ENCODE data around the gene SRCIN1.
"Not testable (repeated sequence)": the region's sequence is repeated elsewhere in the genome, so short reads cannot be mapped to it uniquely, and the experiment has no call there.

SRCIN1 gene

GRCh38 chr17:38507436-38507835 lies 98.3 kb downstream of the SRCIN1 start:
- no peak for DNase-seq

- no peak for DNase-seq
These were observed 101.5 kb downstream of the SRCIN1 start for GRCh38 chr17:38504216-38504615.

GRCh38 chr17:38503286-38503913 lies 102.4 kb downstream of the SRCIN1 start:
- not testable (repeated sequence) for DNase-seq

- not testable (repeated sequence) for DNase-seq
These were observed 104.0 kb downstream of the SRCIN1 start for GRCh38 chr17:38501718-38502117.

GRCh38 chr17:38499230-38499629 lies 106.5 kb downstream of the SRCIN1 start:
- not testable (repeated sequence) for DNase-seq

GRCh38 chr17:38498353-38498752 lies 107.4 kb downstream of the SRCIN1 start:
- DNase-seq, result no peak

GRCh38 chr17:38497656-38498055 lies 108.1 kb downstream of the SRCIN1 start:
- DNase-seq, result not testable (repeated sequence)

GRCh38 chr17:38494152-38494551 lies 111.6 kb downstream of the SRCIN1 start:
- DNase-seq, result not testable (repeated sequence)

GRCh38 chr17:38492067-38493040 lies 113.4 kb downstream of the SRCIN1 start:
- DNase-seq, result peak; percentile 94

- DNase-seq, result not testable (repeated sequence)
These were observed 114.2 kb downstream of the SRCIN1 start for GRCh38 chr17:38491346-38492066.

GRCh38 chr17:38489774-38490173 lies 116.0 kb downstream of the SRCIN1 start:
- DNase-seq, result not testable (repeated sequence)

GRCh38 chr17:38485681-38486298 lies 120.0 kb downstream of the SRCIN1 start:
- DNase-seq, result peak; percentile 29

- DNase-seq, result no peak
These were observed 120.6 kb downstream of the SRCIN1 start for GRCh38 chr17:38485146-38485468.

- DNase-seq, result peak; percentile 62
These were observed 121.3 kb downstream of the SRCIN1 start for GRCh38 chr17:38484242-38485145.

- DNase-seq, result not testable (repeated sequence)
These were observed 123.1 kb downstream of the SRCIN1 start for GRCh38 chr17:38482700-38483043.

GRCh38 chr17:38482039-38482699 lies 123.6 kb downstream of the SRCIN1 start:
- DNase-seq, result not testable (repeated sequence)
